GM23338 (cell line): ENCODE measurements around the gene SNW1. TPM values are rescaled to one million over a fixed set of nuclear protein-coding genes. Genes with fewer than 3 reads are reported as not detected.

ENCODE experiments used
- ATAC-seq: fragments of 200-7000 bp; cut with Tn5 transposase; 3 replicates; pipeline ENCODE4 v1.9.1; 2020
- DNase-seq: peaks from one replicate; pipeline ENCODE4 v3.0.0-alpha.2; 2015; ENCODE audit warnings: low spot score
- H2AFZ ChIP-seq: fragments of 200-600 bp; sonication (generic); 2 replicates; pipeline ENCODE4 v1.8.0; 2016; ENCODE audit warnings: antibody characterized with exemption, mild to moderate bottlenecking, moderate library complexity
- H3F3A ChIP-seq: fragments of 200-600 bp; sonication (generic); replicated peaks from 2 replicates; pipeline ENCODE4 v1.8.0; 2017; ENCODE audit warnings: antibody characterized with exemption, mixed run types, low read depth
- H3K27ac ChIP-seq: fragments of 200-600 bp; sonication (generic); 2 replicates; pipeline ENCODE4 v1.6.1; 2016; ENCODE audit warnings: low read depth
- H3K27me3 ChIP-seq: fragments of 200-600 bp; sonication (generic); 2 replicates; pipeline ENCODE4 v1.8.0; 2016; ENCODE audit warnings: mild to moderate bottlenecking, mixed run types, moderate library complexity; ENCODE audit not compliant: insufficient read depth
- H3K36me3 ChIP-seq: fragments of 200-600 bp; sonication (generic); 2 replicates; pipeline ENCODE4 v1.8.0; 2016; ENCODE audit warnings: mild to moderate bottlenecking; ENCODE audit not compliant: insufficient read depth
- H3K4me1 ChIP-seq: fragments of 200-600 bp; sonication (generic); 2 replicates; pipeline ENCODE4 v1.8.0; 2016; ENCODE audit warnings: mild to moderate bottlenecking, moderate library complexity; ENCODE audit not compliant: insufficient read depth
- H3K4me2 ChIP-seq: fragments of 200-600 bp; sonication (generic); 2 replicates; pipeline ENCODE4 v1.7.1; 2017; ENCODE audit warnings: mixed run types
- H3K4me3 ChIP-seq: fragments of 200-600 bp; sonication (generic); 2 replicates; pipeline ENCODE4 v1.6.1; 2016; ENCODE audit warnings: mixed run types
- H3K79me2 ChIP-seq: fragments of 200-600 bp; sonication (generic); replicated peaks from 2 replicates; pipeline ENCODE4 v1.8.0; 2017; ENCODE audit warnings: mild to moderate bottlenecking; ENCODE audit not compliant: insufficient read depth
- H3K9me2 ChIP-seq: fragments of 200-600 bp; sonication (generic); 2 replicates; pipeline ENCODE4 v1.8.0; 2017; ENCODE audit not compliant: insufficient read depth
- H4K20me1 ChIP-seq: fragments of 200-600 bp; sonication (generic); replicated peaks from 2 replicates; pipeline ENCODE4 v1.8.0; 2017; ENCODE audit warnings: mild to moderate bottlenecking; ENCODE audit not compliant: insufficient read depth
- H3K27ac Mint-ChIP-seq: 2 replicates; pipeline ENCODE4 v1.8.0; 2020; ENCODE audit warnings: inconsistent platforms, mild to moderate bottlenecking, moderate library complexity, mixed read lengths
- H3K27me3 Mint-ChIP-seq: 3 replicates; pipeline ENCODE4 v1.8.0; 2022; ENCODE audit warnings: low read depth, mild to moderate bottlenecking, moderate library complexity, mixed read lengths, inconsistent platforms; ENCODE audit not compliant: insufficient read depth, poor library complexity
- H3K36me3 Mint-ChIP-seq: 3 replicates; pipeline ENCODE4 v1.8.0; 2021; ENCODE audit warnings: low read depth, mild to moderate bottlenecking, inconsistent platforms, moderate library complexity, mixed read lengths
- H3K4me1 Mint-ChIP-seq: 3 replicates; pipeline ENCODE4 v1.8.0; 2020; ENCODE audit warnings: mild to moderate bottlenecking, inconsistent platforms, mixed read lengths
- H3K4me3 Mint-ChIP-seq: 3 replicates; pipeline ENCODE4 v1.8.0; 2021; ENCODE audit warnings: moderate library complexity, mild to moderate bottlenecking, inconsistent platforms, mixed read lengths
- H3K9me3 Mint-ChIP-seq: 3 replicates; pipeline ENCODE4 v1.8.0; 2020; ENCODE audit warnings: moderate library complexity, mild to moderate bottlenecking, inconsistent platforms, mixed read lengths
- JUNB ChIP-seq: IDR thresholded peaks from one replicate; pipeline ENCODE4 v1.6.1; 2016; ENCODE audit warnings: antibody characterized with exemption; ENCODE audit not compliant: unreplicated experiment
- NANOG ChIP-seq: IDR thresholded peaks from 2 replicates; pipeline ENCODE4 v1.6.1; 2016; ENCODE audit warnings: antibody characterized with exemption, borderline replicate concordance
- ZNF114 ChIP-seq: fragments of 250-450 bp; sonication (Bioruptor Pico); IDR thresholded peaks from 2 replicates; pipeline ENCODE4 v1.5.0; 2020; ENCODE audit warnings: mild to moderate bottlenecking, moderate library complexity
- ZNF331 ChIP-seq: fragments of 250-450 bp; sonication (Bioruptor Pico); IDR thresholded peaks from 2 replicates; pipeline ENCODE4 v1.5.0; 2020; ENCODE audit warnings: low read depth, mild to moderate bottlenecking, moderate library complexity
- polyA plus RNA-seq: library from polyadenylated mRNA; unstranded; fragments of >200 nt; fragmentation: Nextera tagmentation; extraction: Ambion mirVana; gene quantifications from 2 replicates; pipeline ENCODE4 v1.2.1, GENCODE V29; 2016
- total RNA-seq: library from RNA; depleted of rRNA; stranded (reverse); fragments of >200 nt; shearing (Covaris generic); gene quantifications from 2 replicates; pipeline ENCODE4 v1.2.3, GENCODE V29; 2014
- TF ChIP-seq, protein P1 (sequence below): fragments of 250-450 bp; sonication (Bioruptor Pico); IDR thresholded peaks from 2 replicates; pipeline ENCODE4 v1.5.0; 2020; ENCODE audit warnings: mild to moderate bottlenecking, moderate library complexity
- TF ChIP-seq, protein P2 (sequence below): IDR thresholded peaks from one replicate; pipeline ENCODE4 v1.6.1; 2018; ENCODE audit warnings: antibody characterized with exemption; ENCODE audit not compliant: unreplicated experiment

SNW1 gene
- total and polyA plus RNA-seq, 2 experiments from 2014 or later = 60.5 to 129 TPM

DNA sequence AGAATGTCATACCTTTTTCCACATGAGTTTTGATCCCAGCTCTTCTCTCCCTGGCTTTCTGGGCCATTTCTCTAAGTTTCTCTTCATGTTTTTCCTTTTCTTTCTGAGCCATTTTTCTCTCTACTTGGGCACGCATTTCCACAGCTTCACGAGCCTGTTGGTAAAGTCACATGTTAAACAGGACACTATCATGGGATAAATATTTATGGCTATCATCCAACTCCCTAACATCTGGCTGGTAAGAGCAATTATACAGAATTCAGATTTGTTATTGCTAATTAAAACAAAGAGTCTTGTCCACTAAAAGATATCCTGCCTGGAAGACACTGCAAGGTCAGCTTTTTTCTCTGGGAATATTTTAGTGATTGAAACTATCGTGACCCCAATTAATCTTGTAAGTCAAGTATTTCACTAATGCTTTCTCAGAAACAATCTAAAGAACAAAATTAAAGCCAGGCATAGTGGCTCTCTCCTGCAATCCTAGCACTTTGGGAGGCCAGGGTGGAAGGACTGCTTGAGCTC is 29.9 kb downstream of the SNW1 start (continued):
- TF ChIP-seq, protein P1, sequence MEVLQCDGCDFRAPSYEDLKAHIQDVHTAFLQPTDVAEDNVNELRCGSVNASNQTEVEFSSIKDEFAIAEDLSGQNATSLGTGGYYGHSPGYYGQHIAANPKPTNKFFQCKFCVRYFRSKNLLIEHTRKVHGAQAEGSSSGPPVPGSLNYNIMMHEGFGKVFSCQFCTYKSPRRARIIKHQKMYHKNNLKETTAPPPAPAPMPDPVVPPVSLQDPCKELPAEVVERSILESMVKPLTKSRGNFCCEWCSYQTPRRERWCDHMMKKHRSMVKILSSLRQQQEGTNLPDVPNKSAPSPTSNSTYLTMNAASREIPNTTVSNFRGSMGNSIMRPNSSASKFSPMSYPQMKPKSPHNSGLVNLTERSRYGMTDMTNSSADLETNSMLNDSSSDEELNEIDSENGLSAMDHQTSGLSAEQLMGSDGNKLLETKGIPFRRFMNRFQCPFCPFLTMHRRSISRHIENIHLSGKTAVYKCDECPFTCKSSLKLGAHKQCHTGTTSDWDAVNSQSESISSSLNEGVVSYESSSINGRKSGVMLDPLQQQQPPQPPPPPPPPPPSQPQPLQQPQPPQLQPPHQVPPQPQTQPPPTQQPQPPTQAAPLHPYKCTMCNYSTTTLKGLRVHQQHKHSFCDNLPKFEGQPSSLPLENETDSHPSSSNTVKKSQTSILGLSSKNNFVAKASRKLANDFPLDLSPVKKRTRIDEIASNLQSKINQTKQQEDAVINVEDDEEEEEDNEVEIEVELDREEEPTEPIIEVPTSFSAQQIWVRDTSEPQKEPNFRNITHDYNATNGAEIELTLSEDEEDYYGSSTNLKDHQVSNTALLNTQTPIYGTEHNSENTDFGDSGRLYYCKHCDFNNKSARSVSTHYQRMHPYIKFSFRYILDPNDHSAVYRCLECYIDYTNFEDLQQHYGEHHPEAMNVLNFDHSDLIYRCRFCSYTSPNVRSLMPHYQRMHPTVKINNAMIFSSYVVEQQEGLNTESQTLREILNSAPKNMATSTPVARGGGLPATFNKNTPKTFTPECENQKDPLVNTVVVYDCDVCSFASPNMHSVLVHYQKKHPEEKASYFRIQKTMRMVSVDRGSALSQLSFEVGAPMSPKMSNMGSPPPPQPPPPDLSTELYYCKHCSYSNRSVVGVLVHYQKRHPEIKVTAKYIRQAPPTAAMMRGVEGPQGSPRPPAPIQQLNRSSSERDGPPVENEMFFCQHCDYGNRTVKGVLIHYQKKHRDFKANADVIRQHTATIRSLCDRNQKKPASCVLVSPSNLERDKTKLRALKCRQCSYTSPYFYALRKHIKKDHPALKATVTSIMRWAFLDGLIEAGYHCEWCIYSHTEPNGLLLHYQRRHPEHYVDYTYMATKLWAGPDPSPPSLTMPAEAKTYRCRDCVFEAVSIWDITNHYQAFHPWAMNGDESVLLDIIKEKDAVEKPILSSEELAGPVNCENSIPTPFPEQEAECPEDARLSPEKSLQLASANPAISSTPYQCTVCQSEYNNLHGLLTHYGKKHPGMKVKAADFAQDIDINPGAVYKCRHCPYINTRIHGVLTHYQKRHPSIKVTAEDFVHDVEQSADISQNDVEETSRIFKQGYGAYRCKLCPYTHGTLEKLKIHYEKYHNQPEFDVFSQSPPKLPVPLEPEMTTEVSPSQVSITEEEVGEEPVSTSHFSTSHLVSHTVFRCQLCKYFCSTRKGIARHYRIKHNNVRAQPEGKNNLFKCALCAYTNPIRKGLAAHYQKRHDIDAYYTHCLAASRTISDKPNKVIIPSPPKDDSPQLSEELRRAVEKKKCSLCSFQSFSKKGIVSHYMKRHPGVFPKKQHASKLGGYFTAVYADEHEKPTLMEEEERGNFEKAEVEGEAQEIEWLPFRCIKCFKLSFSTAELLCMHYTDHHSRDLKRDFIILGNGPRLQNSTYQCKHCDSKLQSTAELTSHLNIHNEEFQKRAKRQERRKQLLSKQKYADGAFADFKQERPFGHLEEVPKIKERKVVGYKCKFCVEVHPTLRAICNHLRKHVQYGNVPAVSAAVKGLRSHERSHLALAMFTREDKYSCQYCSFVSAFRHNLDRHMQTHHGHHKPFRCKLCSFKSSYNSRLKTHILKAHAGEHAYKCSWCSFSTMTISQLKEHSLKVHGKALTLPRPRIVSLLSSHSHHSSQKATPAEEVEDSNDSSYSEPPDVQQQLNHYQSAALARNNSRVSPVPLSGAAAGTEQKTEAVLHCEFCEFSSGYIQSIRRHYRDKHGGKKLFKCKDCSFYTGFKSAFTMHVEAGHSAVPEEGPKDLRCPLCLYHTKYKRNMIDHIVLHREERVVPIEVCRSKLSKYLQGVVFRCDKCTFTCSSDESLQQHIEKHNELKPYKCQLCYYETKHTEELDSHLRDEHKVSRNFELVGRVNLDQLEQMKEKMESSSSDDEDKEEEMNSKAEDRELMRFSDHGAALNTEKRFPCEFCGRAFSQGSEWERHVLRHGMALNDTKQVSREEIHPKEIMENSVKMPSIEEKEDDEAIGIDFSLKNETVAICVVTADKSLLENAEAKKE (CRISPR knock-in tag) = no peak

DNA sequence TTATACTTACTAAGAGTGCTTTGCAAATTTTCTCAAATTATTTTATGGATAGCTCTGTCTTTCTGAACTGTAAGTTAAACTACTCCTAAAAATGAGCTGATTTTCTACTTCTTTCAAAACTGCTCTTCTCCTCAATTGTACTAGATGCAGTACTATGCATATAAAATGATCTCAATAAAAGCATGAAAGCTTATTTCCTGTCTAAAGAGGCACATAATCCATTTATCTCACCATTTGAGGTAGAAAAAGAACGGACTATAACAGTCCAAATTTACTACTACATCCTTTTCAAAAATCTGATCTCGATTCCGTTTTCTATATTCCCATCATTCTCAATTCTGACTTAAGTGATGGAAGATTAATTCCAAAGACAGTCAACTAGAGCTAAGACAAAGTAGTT is 38.7 kb downstream of the SNW1 start:
- Histone ChIP-seq H3K27me3 (no peaks in the 10 kb centered on the region), H3K4me3 (no peak overlapping the region), H3K4me1 (no peaks in the 10 kb centered on the region), H3F3A (peaks cover 5% of the 10 kb centered on the region; the same call in 1 of the 2 replicates), H3K27ac (no peak overlapping the region), H3K9me2 (no peaks in the 10 kb centered on the region), H3K79me2 (no peaks in the 10 kb centered on the region), H4K20me1 (peaks cover 3% of the 10 kb centered on the region), H3K4me2 (no peak overlapping the region), H3K36me3 (peaks cover 42% of the 10 kb centered on the region), H2AFZ (no peak overlapping the region)
- Mint-ChIP-seq H3K9me3 (no peaks in the 10 kb centered on the region), H3K27ac (no peak overlapping the region), H3K27me3 (no peaks in the 10 kb centered on the region), H3K4me1 (no peaks in the 10 kb centered on the region), H3K36me3 (peaks cover 85% of the 10 kb centered on the region), H3K4me3 (no peak overlapping the region)
- ATAC-seq (no peak), DNase-seq (no peak)
- TF ChIP-seq ZNF114 (CRISPR knock-in tag) (no peak), NANOG (no peak), ZNF331 (CRISPR knock-in tag) (no peak), JUNB (no peak)
- TF ChIP-seq, protein P2, sequence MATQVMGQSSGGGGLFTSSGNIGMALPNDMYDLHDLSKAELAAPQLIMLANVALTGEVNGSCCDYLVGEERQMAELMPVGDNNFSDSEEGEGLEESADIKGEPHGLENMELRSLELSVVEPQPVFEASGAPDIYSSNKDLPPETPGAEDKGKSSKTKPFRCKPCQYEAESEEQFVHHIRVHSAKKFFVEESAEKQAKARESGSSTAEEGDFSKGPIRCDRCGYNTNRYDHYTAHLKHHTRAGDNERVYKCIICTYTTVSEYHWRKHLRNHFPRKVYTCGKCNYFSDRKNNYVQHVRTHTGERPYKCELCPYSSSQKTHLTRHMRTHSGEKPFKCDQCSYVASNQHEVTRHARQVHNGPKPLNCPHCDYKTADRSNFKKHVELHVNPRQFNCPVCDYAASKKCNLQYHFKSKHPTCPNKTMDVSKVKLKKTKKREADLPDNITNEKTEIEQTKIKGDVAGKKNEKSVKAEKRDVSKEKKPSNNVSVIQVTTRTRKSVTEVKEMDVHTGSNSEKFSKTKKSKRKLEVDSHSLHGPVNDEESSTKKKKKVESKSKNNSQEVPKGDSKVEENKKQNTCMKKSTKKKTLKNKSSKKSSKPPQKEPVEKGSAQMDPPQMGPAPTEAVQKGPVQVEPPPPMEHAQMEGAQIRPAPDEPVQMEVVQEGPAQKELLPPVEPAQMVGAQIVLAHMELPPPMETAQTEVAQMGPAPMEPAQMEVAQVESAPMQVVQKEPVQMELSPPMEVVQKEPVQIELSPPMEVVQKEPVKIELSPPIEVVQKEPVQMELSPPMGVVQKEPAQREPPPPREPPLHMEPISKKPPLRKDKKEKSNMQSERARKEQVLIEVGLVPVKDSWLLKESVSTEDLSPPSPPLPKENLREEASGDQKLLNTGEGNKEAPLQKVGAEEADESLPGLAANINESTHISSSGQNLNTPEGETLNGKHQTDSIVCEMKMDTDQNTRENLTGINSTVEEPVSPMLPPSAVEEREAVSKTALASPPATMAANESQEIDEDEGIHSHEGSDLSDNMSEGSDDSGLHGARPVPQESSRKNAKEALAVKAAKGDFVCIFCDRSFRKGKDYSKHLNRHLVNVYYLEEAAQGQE = no peak
- TF ChIP-seq, protein P1 (CRISPR knock-in tag) = no peak
